Effector memory CD8-positive, alpha-beta T cell (primary cell): Measurements from ENCODE around the gene CD81.
"Not testable (repeated sequence)": the region's sequence is repeated elsewhere in the genome, so short reads cannot be mapped to it uniquely, and the experiment has no call there.

ENCODE experiments used
- ATAC-seq: fragments of 150-1000 bp; cut with Tn5 transposase; replicated peaks from 2 replicates; pipeline ENCODE4 v1.10.0; 2021; ENCODE audit warnings: mild to moderate bottlenecking, moderate library complexity
- DNase-seq, 3 experiments: peaks; one replicate each; pipeline ENCODE4 v3.0.0; 2021
- H3K27ac Mint-ChIP-seq, 2 donors: one replicate each; pipeline ENCODE4 v1.8.0; 2022; ENCODE audit warnings: mild to moderate bottlenecking in 2 of 2, mixed read lengths in 2 of 2, moderate library complexity in 2 of 2
- H3K27me3 Mint-ChIP-seq, 2 donors: one replicate each; pipeline ENCODE4 v1.8.0; 2022; ENCODE audit warnings: mixed read lengths in 2 of 2
- H3K36me3 Mint-ChIP-seq: one replicate; pipeline ENCODE4 v1.8.0; 2022; ENCODE audit warnings: mild to moderate bottlenecking, moderate library complexity, mixed read lengths; ENCODE audit not compliant: insufficient read depth
- H3K4me1 Mint-ChIP-seq, 2 donors: one replicate each; pipeline ENCODE4 v1.8.0; 2022; ENCODE audit warnings: low read depth in 2 of 2, mixed read lengths in 2 of 2
- H3K4me3 Mint-ChIP-seq, 2 donors: one replicate each; pipeline ENCODE4 v1.8.0; 2022; ENCODE audit warnings: mild to moderate bottlenecking in 2 of 2, mixed read lengths in 2 of 2, moderate library complexity in 2 of 2
- H3K9me3 Mint-ChIP-seq, 2 donors: one replicate each; pipeline ENCODE4 v1.8.0; 2022; ENCODE audit warnings: mixed read lengths in 2 of 2
- total RNA-seq, 9 experiments: gene quantifications; one replicate each; lab custom pipeline; 2026; lab: John Stamatoyannopoulos, UW

Gene CD81
- 81.7 to 229 (median 124) reads per million in 9 experiments for total RNA-seq

DNA sequence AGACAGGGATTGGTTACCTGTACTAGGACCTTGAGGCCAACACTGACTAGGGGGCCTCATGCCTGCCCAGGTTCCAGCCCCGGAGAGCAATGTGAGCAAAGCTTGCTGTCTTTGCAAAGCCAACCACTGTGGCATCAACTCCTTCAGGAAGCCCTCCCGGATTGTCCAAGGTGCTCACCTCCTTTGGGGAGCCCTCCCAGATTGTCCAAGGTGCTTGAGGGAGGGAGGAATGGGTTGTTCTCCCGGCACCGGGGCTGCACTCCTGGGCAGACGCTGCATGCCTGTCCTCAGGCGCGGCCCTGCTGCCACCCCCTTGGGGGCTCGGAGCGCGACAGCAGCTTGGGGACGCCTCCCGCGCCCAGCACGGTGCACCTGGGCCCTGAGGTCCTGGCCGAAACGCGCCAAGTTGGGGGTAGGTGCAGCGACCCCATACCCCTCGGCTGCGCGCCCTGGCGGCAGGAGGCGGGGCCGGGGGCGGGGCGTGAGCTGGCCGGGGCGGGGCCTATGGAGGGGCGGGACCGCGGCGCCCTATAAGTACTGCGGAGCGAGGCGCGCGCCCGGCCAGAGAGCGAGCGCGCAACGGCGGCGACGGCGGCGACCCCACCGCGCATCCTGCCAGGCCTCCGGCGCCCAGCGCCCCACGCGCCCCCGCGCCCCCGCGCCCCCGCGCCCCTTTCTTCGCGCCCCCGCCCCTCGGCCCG, at the start of gene CD81:
Gene CD81, plus strand, starts transcription at position 560 of the 701 bp plus-strand sequence. CDS start 240 bp downstream, outside the sequence.
- DNase-seq = peak; percentile 48 to 59 (median 54)
- H3K4me3 Mint-ChIP-seq = peak within 1 kb of the TSS; percentile 88 to 89
- no peaks in the 10 kb centered on the region for H3K9me3 Mint-ChIP-seq
- ATAC-seq = peak; percentile 81
- H3K36me3 Mint-ChIP-seq = peaks cover 31% of the 10 kb centered on the region
- no peaks in the 10 kb centered on the region for H3K27me3 Mint-ChIP-seq
- peak within 1 kb of the TSS; percentile 91 to 92 for H3K27ac Mint-ChIP-seq
- peaks cover 32 to 35% of the 10 kb centered on the region in 2 donors for H3K4me1 Mint-ChIP-seq

DNA sequence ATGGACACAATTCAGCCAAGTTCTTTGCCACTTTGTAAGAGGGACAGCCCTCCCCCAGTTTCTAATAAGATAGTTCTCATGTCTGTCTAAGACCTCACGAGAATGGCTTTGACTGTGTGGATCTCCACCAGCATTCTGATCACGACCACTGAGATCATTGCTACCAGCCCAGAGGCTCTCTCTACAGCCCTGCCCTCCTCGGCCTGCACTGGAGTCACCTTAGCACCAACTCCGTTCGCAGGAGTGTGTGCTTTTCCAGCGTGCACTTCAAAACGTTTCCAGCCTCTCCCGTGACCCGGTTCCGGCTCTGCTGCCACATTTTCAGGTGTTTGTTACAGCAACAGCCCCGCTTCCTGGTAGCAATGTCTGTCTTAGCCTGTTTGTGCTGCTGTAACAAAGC, 49.1 kb upstream of the CD81 start:
- DNase-seq (no peak), ATAC-seq (no peak)
- H3K4me1 Mint-ChIP-seq = no peaks in the 10 kb centered on the region
- no peak overlapping the region for H3K27ac Mint-ChIP-seq
- no peaks in the 10 kb centered on the region for H3K36me3 Mint-ChIP-seq
- peaks cover 42 to 73% of the 10 kb centered on the region in 2 donors for H3K27me3 Mint-ChIP-seq
- peaks cover 6 to 9% of the 10 kb centered on the region in 2 donors for H3K9me3 Mint-ChIP-seq
- H3K4me3 Mint-ChIP-seq = no peak overlapping the region

DNA sequence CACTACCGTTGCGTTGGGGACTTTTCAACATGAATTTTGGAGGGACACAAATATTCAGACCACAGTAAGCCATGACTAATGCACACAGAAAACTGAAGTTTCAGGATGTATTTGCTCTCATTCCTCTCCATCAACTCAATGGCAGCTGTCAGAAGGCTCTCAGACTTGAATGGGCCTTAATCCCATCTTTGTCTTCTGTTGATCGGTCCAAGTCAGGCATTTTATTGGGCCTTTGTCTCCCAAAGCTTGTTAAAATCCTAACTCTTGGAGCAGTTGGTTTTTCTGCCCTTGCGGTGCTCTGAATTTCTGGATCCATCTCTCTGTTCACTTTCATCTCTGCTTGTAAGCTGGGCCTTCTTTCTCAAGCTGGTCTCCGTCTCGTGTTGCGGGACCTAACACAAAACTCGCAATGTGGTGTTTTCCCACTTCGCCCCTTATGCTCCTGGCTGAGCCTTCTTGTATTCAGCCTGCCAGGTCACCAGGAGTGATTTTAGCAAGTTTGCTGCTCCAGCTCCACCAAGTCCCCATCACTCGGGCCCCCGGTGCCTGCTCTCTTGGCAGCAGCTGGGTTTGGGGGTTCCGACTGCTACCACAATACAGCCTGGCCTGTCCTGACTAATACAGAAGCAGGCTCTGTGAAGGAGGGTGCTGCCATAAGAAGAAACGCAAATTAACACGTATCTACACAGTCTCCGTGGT, 48.3 kb upstream of the CD81 start:
- Mint-ChIP-seq H3K9me3 (peaks cover 6 to 9% of the 10 kb centered on the region in 2 donors), H3K27ac (no peak overlapping the region), H3K4me3 (no peak overlapping the region), H3K4me1 (no peaks in the 10 kb centered on the region), H3K27me3 (peaks cover 37 to 65% of the 10 kb centered on the region in 2 donors), H3K36me3 (no peaks in the 10 kb centered on the region)
- ATAC-seq = no peak
- DNase-seq = no peak

- Mint-ChIP-seq H3K4me1 (no peaks in the 10 kb centered on the region), H3K36me3 (no peaks in the 10 kb centered on the region), H3K27me3 (peaks cover 37 to 63% of the 10 kb centered on the region in 2 donors), H3K9me3 (peaks cover 6 to 9% of the 10 kb centered on the region in 2 donors), H3K4me3 (no peak overlapping the region), H3K27ac (no peak overlapping the region)
- ATAC-seq (no peak), DNase-seq (no peak)
Observed at GRCh38 chr11:2329551-2329950, 47.6 kb upstream of the CD81 start.

GRCh38 chr11:2330696-2331095, 46.4 kb upstream of the CD81 start:
- H3K4me1 Mint-ChIP-seq = no peaks in the 10 kb centered on the region
- DNase-seq = no peak
- peak overlapping the region in 1 of 2 donors; percentile 54 for H3K27ac Mint-ChIP-seq
- ATAC-seq = no peak
- no peak overlapping the region for H3K4me3 Mint-ChIP-seq
- H3K27me3 Mint-ChIP-seq = peaks cover 42 to 57% of the 10 kb centered on the region in 2 donors
- no peaks in the 10 kb centered on the region for H3K36me3 Mint-ChIP-seq
- H3K9me3 Mint-ChIP-seq = peaks cover 6 to 9% of the 10 kb centered on the region in 2 donors

- no peaks in the 10 kb centered on the region for H3K4me1 Mint-ChIP-seq
- H3K36me3 Mint-ChIP-seq = no peaks in the 10 kb centered on the region
- H3K4me3 Mint-ChIP-seq = no peak overlapping the region
- H3K9me3 Mint-ChIP-seq = peaks cover 6 to 9% of the 10 kb centered on the region in 2 donors
- peaks cover 49 to 57% of the 10 kb centered on the region in 2 donors for H3K27me3 Mint-ChIP-seq
- ATAC-seq (no peak), DNase-seq (no peak)
- H3K27ac Mint-ChIP-seq = peak overlapping the region in 1 of 2 donors; percentile 54
Observed at GRCh38 chr11:2331404-2331803, 45.7 kb upstream of the CD81 start.

DNA sequence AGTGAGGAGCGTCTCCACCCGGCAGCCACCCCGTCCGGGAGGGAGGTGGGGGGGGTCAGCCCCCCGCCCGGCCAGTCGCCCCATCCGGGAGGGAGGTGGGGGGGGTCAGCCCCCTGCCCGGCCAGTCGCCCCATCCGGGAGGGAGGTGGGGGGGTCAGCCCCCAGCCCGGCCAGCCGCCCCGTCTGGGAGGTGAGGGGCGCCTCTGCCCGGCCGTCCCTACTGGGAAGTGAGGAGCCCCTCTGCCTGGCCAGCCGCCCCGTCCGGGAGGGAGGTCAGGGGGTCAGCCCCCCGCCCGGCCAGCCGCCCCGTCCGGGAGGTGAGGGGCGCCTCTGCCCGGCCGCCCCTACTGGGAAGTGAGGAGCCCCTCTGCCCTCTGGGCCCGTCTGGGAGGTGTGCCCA, 44.5 kb upstream of the CD81 start:
- H3K27ac Mint-ChIP-seq, DNase-seq, H3K4me1 Mint-ChIP-seq, H3K36me3 Mint-ChIP-seq, ATAC-seq, H3K4me3 Mint-ChIP-seq, H3K9me3 Mint-ChIP-seq: not testable (repeated sequence)
- peaks cover 59 to 61% of the 10 kb centered on the region in 2 donors for H3K27me3 Mint-ChIP-seq

GRCh38 chr11:2333486-2334205, 43.5 kb upstream of the CD81 start:
- DNase-seq, H3K9me3 Mint-ChIP-seq, H3K4me1 Mint-ChIP-seq, H3K27ac Mint-ChIP-seq, H3K36me3 Mint-ChIP-seq, H3K4me3 Mint-ChIP-seq, ATAC-seq: not testable (repeated sequence)
- H3K27me3 Mint-ChIP-seq = peaks cover 48 to 56% of the 10 kb centered on the region in 2 donors

GRCh38 chr11:2335286-2335685, 41.8 kb upstream of the CD81 start:
- not testable (repeated sequence) for H3K4me1 Mint-ChIP-seq, H3K27ac Mint-ChIP-seq, H3K36me3 Mint-ChIP-seq, H3K9me3 Mint-ChIP-seq, ATAC-seq, H3K4me3 Mint-ChIP-seq, DNase-seq
- peaks cover 32 to 40% of the 10 kb centered on the region in 2 donors for H3K27me3 Mint-ChIP-seq

GRCh38 chr11:2338760-2339159, 38.4 kb upstream of the CD81 start:
- ATAC-seq, H3K4me3 Mint-ChIP-seq: not testable (repeated sequence)
- DNase-seq = peak in 1 of 3 experiments; percentile 15

DNA sequence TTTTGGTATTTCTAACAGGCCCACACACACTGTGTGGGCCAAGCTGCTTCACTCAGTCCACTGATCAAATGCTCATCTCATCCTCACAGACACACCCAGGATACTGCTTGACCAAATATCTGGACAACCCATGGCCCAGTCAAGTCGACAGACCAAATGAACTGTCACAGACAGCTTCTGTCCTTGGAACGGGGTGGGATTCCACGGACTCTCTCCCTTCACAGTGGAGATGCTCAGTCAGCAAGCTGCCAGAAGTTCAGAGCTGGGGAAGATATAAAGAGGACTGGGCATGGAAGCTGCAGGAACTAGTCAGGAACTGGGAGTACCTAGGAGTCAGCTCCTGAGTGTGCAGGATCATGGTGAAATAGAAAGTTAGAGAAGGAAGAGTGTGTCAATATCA, 34.6 kb upstream of the CD81 start:
- Mint-ChIP-seq H3K27ac (no peak overlapping the region), H3K36me3 (no peaks in the 10 kb centered on the region), H3K4me3 (no peak overlapping the region), H3K4me1 (peaks cover 2 to 5% of the 10 kb centered on the region in 2 donors), H3K9me3 (no peaks in the 10 kb centered on the region), H3K27me3 (peaks cover 0 to 4% of the 10 kb centered on the region in 2 donors)
- ATAC-seq (no peak), DNase-seq (no peak)

More at GRCh38 chr11:2338760-2339159, 38.4 kb upstream of the CD81 start:
- H3K9me3 Mint-ChIP-seq, H3K36me3 Mint-ChIP-seq, H3K4me1 Mint-ChIP-seq, H3K27ac Mint-ChIP-seq: not testable (repeated sequence)
- peaks cover 19 to 27% of the 10 kb centered on the region in 2 donors for H3K27me3 Mint-ChIP-seq

DNA sequence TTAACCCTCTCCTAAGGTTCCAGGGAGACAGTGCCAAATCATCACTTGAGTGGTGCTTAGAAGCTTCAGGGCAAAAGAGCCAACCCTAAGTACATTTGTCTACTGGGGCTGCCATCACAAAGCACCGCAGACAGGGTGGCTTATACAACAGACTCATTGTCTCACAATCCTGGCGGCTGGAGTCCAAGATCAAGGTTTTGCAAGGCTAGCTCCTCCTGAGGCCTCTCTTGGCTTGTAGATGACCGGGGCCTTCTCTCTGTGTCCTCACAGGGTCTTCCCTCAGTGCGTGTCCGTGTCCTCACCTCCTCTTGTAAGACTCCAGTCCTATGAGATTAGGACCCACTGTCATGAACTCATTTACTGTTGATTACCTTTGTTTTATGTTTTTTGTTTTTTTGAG, 34.1 kb upstream of the CD81 start:
- ATAC-seq = no peak
- Mint-ChIP-seq H3K27ac (no peak overlapping the region), H3K4me1 (peaks cover 2 to 5% of the 10 kb centered on the region in 2 donors), H3K4me3 (no peak overlapping the region), H3K27me3 (no peaks in the 10 kb centered on the region), H3K9me3 (no peaks in the 10 kb centered on the region), H3K36me3 (no peaks in the 10 kb centered on the region)
- no peak for DNase-seq

DNA sequence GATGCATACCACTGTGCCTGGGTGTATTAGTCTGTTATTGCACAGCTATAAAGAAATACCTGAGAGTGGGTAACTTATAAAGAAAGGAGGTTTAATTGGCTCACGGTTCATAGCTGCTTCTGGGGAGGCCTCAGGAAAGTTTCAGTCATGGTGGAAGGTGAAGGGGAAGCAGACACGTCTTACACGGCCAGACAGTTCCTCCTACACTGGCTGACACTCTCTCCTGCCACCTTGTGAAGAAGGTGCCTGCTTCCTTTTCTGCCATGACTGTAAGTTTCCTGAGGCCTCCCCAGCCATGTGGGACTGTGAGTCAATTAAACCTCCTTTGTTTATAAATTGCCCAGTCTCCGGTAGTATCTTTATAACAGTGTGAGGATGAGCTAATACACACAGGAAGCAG, 33.6 kb upstream of the CD81 start:
- Mint-ChIP-seq H3K36me3 (peaks cover 4% of the 10 kb centered on the region), H3K9me3 (no peaks in the 10 kb centered on the region), H3K27me3 (no peaks in the 10 kb centered on the region), H3K4me3 (no peak overlapping the region), H3K4me1 (peaks cover 2 to 5% of the 10 kb centered on the region in 2 donors), H3K27ac (no peak overlapping the region)
- DNase-seq (no peak), ATAC-seq (no peak)
